ENCODE results near the gene MS4A6A.

The MS4A6A gene

DNA sequence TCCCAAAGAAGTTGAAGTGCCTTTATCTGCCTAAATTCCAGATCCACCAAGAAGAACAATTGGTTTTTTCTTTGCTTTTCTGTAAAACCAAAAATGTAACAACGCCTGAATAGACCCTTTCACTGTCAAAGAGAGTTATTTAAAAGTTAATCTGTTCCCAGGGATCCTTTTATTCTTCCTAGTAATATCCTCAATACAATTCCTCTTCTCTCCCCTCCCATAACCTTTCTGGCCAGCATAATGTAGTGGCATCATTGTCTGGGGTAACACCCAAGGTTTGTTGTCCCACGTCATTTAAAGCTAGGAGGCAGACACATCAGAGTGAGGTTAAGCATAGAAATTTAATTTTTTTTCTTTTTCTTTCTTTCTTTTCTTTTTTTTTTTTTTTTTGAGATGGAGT is 54.5 kb downstream of the MS4A6A start:
- DNase-seq (ENCODE audit: low read depth), result no peak

DNA sequence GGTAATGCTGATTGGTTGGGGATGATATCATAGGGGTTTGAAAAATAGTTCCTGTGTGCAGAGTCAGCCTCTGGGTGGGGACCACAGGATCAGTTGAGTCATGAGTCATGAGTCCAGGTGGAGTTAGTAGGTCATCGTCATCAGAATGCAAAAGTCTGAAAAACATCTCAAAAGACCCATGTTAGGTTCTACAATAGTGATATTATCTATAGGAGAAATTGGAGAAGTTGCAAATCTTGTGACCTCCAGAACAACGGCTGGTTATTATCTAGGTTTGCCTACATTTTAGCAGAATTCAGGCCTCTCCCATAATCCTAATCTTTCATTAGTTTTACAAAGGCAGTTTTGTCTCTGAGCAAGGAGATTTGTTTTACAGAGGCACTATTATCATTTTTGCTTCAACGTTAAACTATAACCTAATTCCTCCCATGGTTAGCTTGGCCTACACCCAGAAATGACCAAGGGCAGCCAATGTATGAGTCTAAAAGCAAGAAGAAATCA is 55.5 kb downstream of the MS4A6A start:
- no peak for DNase-seq (ENCODE audit: low read depth)

DNA sequence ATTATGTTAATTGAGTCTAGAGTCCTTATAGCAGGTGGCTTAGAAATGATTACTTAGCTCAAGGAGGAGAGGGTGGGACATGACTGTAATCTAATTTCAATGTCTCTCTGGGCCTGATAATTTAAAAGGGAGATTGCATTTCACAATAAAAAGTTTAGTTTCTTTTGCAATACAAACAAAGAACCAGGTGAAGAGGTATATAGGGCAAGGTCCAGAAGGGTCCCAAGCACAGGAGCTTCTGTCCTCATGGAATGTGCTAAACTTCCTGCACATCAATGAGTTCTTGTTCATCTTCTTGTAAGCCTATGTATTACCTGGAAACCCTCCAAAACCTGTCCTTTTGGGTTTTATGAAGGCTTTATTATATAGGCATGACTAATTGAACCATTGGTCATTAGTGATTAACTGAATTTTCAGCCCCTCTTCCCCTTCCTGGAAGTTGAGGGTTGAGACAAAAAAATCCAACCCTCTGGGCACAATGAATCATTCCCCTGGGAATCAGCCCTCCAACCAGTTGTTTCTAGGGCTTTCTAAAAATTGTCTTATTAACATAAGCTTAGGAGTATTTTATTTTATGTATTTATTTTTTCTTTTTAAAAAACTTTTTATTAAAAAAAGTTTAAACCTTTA is 56.8 kb downstream of the MS4A6A start:
- no peak for DNase-seq (ENCODE audit: low read depth)

DNA sequence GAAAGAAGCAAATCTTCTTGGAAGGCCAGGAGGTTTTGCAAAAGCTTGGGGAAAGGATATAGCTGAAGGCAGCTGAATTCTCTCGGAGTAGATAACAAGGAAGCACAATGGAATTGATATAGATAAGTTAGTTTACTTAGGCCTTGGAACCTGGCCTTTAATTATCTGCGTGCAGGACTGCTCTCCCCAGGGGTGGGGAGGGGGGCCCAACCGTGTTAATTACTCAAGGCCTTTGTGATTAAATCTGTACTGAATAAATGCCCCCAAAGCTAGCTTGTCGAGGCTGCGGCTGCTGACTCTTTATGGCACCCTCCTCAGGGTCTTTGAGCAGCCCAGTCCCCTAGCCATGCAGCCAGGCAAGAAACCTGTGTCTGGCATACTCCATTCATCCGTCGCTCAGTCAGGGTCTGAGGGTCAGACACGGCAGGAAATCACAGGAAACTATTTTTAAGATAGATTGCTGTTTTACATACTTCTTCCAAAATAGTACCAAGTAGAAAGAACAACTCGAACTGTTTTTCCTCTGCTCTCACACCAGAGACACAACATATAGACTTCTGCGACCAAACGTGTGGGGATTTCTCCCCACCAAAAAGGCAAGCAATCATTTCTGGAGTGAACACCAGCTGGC is 58.0 kb downstream of the MS4A6A start:
- no peak for DNase-seq (ENCODE audit: low read depth)
